Measurements from ENCODE around the gene ASB10. TPM values are rescaled to one million over a fixed set of nuclear protein-coding genes. Genes with fewer than 3 reads are reported as not detected.

The ASB10 gene
- total and polyA plus RNA-seq, 4 donors: 0.12 TPM; not detected in 3

GRCh38 chr7:151133266-151133985, 53.6 kb downstream of the ASB10 start:
- Histone ChIP-seq H3K9me3 (ENCODE audit: control insufficient read depth, insufficient read depth, low read length) (no peaks in the 10 kb centered on the region), H3K4me1 (ENCODE audit: control insufficient read depth, insufficient read depth, low read length) (peaks cover 87% of the 10 kb centered on the region), H3K36me3 (ENCODE audit: control insufficient read depth, insufficient read depth, low read length) (peaks cover 100% of the 10 kb centered on the region), H3K27me3 (ENCODE audit: control insufficient read depth, insufficient read depth, low read length) (no peaks in the 10 kb centered on the region), H3K27ac (ENCODE audit: low read depth, low read length) (no peak overlapping the region), H3K4me3 (ENCODE audit: low read depth, low read length) (no peak overlapping the region)
- DNase-seq (ENCODE audit: low read depth in 4 of 6, low spot score in 6 of 6): no peak
- 98% methylated on average over 9 of the region's 16 CpGs for WGBS (ENCODE audit: insufficient coverage)

- H3K27ac ChIP-seq (ENCODE audit: low read depth, low read length): peak overlapping the region; percentile 75
- H3K4me3 ChIP-seq (ENCODE audit: low read depth, low read length): no peak overlapping the region
- peaks cover 100% of the 10 kb centered on the region for H3K36me3 ChIP-seq (ENCODE audit: control insufficient read depth, insufficient read depth, low read length)
- 92% methylated on average over 20 of the region's 21 CpGs for WGBS (ENCODE audit: insufficient coverage)
- H3K27me3 ChIP-seq (ENCODE audit: control insufficient read depth, insufficient read depth, low read length): no peaks in the 10 kb centered on the region
- H3K9me3 ChIP-seq (ENCODE audit: control insufficient read depth, insufficient read depth, low read length): no peaks in the 10 kb centered on the region
- DNase-seq (ENCODE audit: low read depth in 4 of 6, low spot score in 6 of 6): no peak
- peaks cover 85% of the 10 kb centered on the region for H3K4me1 ChIP-seq (ENCODE audit: control insufficient read depth, insufficient read depth, low read length)
These were observed 54.4 kb downstream of the ASB10 start for GRCh38 chr7:151132461-151133205.

DNA sequence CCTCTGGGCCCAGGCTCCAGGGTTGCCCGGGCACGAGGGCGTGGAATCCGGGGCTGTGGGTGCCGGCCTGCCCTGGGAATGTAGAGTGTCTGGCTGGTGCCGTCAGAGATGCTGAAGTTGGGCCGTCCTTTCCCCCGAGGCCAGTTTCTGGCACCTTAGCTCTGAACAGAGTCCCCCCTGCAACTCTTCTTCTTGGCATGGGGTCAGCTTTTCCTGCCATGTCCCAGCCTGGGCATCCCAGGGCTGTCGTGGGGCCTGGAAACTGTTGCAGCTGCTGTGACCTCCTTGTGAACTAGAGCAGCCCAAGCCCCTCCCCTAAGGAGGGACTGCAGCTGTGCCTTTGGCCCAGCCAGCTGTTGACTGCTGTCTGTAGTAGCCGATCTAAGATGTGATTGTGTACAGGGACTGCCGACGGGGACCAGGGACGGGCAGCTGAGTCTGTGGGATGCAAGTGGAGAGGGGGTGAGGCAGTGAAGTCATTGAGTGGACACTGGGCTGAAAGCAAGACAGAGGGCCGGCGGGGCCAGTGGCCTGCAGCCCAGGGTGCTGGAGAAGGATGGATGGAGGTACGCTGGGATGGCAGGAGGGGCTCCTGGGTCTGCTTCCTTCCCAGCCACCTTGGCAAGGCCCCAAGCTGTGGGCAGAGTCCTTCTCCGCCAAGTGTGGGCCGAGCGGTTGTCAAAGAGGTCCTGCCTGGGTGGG, 55.3 kb downstream of the ASB10 start:
- WGBS (ENCODE audit: insufficient coverage): 38% methylated on average over 18 of the region's 19 CpGs
- DNase-seq (ENCODE audit: low read depth in 4 of 6, low spot score in 6 of 6): peak in 3 of 6 donors; percentile 24 to 74 (median 66)
- Histone ChIP-seq H3K36me3 (ENCODE audit: control insufficient read depth, insufficient read depth, low read length) (peaks cover 100% of the 10 kb centered on the region), H3K27me3 (ENCODE audit: control insufficient read depth, insufficient read depth, low read length) (no peaks in the 10 kb centered on the region), H3K4me1 (ENCODE audit: control insufficient read depth, insufficient read depth, low read length) (peaks cover 85% of the 10 kb centered on the region), H3K27ac (ENCODE audit: low read depth, low read length) (peak overlapping the region; percentile 75), H3K4me3 (ENCODE audit: low read depth, low read length) (no peak overlapping the region), H3K9me3 (ENCODE audit: control insufficient read depth, insufficient read depth, low read length) (no peaks in the 10 kb centered on the region)

GRCh38 chr7:151131224-151131591, 55.8 kb downstream of the ASB10 start:
- H3K27ac ChIP-seq (ENCODE audit: low read depth, low read length): peak overlapping the region; percentile 75
- peaks cover 85% of the 10 kb centered on the region for H3K4me1 ChIP-seq (ENCODE audit: control insufficient read depth, insufficient read depth, low read length)
- H3K27me3 ChIP-seq (ENCODE audit: control insufficient read depth, insufficient read depth, low read length): no peaks in the 10 kb centered on the region
- H3K36me3 ChIP-seq (ENCODE audit: control insufficient read depth, insufficient read depth, low read length): peaks cover 98% of the 10 kb centered on the region
- H3K4me3 ChIP-seq (ENCODE audit: low read depth, low read length): no peak overlapping the region
- WGBS (ENCODE audit: insufficient coverage): 23% methylated on average over 9 of the region's 13 CpGs
- DNase-seq (ENCODE audit: low read depth in 4 of 6, low spot score in 6 of 6): peak in 3 of 6 donors; percentile 62 to 98 (median 64)
- no peaks in the 10 kb centered on the region for H3K9me3 ChIP-seq (ENCODE audit: control insufficient read depth, insufficient read depth, low read length)

GRCh38 chr7:151130741-151131157, 56.3 kb downstream of the ASB10 start:
- Histone ChIP-seq H3K4me1 (ENCODE audit: control insufficient read depth, insufficient read depth, low read length) (peaks cover 85% of the 10 kb centered on the region), H3K9me3 (ENCODE audit: control insufficient read depth, insufficient read depth, low read length) (no peaks in the 10 kb centered on the region), H3K4me3 (ENCODE audit: low read depth, low read length) (no peak overlapping the region), H3K36me3 (ENCODE audit: control insufficient read depth, insufficient read depth, low read length) (peaks cover 93% of the 10 kb centered on the region), H3K27me3 (ENCODE audit: control insufficient read depth, insufficient read depth, low read length) (no peaks in the 10 kb centered on the region), H3K27ac (ENCODE audit: low read depth, low read length) (peak overlapping the region; percentile 75)
- no peak for DNase-seq (ENCODE audit: low read depth in 4 of 6, low spot score in 6 of 6)
- WGBS (ENCODE audit: insufficient coverage): 59% methylated on average over 17 of the region's 17 CpGs

DNA sequence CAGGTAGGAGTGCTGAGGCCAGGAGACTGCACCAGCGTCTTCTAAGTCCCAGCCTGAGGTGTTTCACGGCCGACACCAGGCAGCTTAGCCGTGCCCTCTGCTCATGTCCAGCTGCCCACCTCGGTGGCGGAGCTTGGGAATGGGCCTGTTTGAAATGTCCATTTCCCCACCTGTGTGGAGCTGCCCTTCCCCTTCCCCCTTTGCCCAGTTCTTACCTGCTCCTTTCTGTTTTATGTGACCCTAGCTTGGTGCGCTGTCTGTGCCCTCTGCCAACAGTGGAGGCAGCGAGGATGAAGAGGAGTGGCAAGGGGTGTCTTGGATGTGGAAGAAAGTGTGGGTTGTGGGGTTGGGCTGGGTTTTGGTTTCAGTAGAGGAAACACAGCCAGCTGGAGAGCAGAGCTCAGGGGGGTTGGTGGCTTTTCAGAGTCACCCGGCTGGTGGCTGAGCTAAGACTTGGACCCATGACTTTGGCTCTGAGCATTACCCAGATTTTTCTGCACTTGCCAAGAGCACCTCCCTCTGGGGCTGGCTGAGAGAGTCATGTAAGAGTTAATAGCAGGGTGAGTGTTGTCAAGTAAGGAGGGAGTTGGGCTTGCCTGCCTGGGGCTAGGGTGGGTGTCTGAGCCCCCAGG, 57.0 kb downstream of the ASB10 start:
- Histone ChIP-seq H3K27ac (ENCODE audit: low read depth, low read length) (no peak overlapping the region), H3K27me3 (ENCODE audit: control insufficient read depth, insufficient read depth, low read length) (no peaks in the 10 kb centered on the region), H3K4me3 (ENCODE audit: low read depth, low read length) (no peak overlapping the region), H3K36me3 (ENCODE audit: control insufficient read depth, insufficient read depth, low read length) (peaks cover 91% of the 10 kb centered on the region), H3K4me1 (ENCODE audit: control insufficient read depth, insufficient read depth, low read length) (peaks cover 91% of the 10 kb centered on the region), H3K9me3 (ENCODE audit: control insufficient read depth, insufficient read depth, low read length) (no peaks in the 10 kb centered on the region)
- WGBS (ENCODE audit: insufficient coverage): 82% methylated on average over 9 of the region's 9 CpGs
- no peak for DNase-seq (ENCODE audit: low read depth in 4 of 6, low spot score in 6 of 6)

GRCh38 chr7:151129117-151129959, 57.7 kb downstream of the ASB10 start:
- 82% methylated on average over 23 of the region's 28 CpGs for WGBS (ENCODE audit: insufficient coverage)
- Histone ChIP-seq H3K4me1 (ENCODE audit: control insufficient read depth, insufficient read depth, low read length) (peaks cover 90% of the 10 kb centered on the region), H3K27ac (ENCODE audit: low read depth, low read length) (no peak overlapping the region), H3K36me3 (ENCODE audit: control insufficient read depth, insufficient read depth, low read length) (peaks cover 90% of the 10 kb centered on the region), H3K27me3 (ENCODE audit: control insufficient read depth, insufficient read depth, low read length) (no peaks in the 10 kb centered on the region), H3K4me3 (ENCODE audit: low read depth, low read length) (no peak overlapping the region), H3K9me3 (ENCODE audit: control insufficient read depth, insufficient read depth, low read length) (no peaks in the 10 kb centered on the region)
- no peak for DNase-seq (ENCODE audit: low read depth in 4 of 6, low spot score in 6 of 6)

- H3K4me1 ChIP-seq (ENCODE audit: control insufficient read depth, insufficient read depth, low read length): peaks cover 92% of the 10 kb centered on the region
- no peak overlapping the region for H3K4me3 ChIP-seq (ENCODE audit: low read depth, low read length)
- 80% methylated on average over 5 of the region's 8 CpGs for WGBS (ENCODE audit: insufficient coverage)
- no peak for DNase-seq (ENCODE audit: low read depth in 4 of 6, low spot score in 6 of 6)
- H3K27ac ChIP-seq (ENCODE audit: low read depth, low read length): no peak overlapping the region
- no peaks in the 10 kb centered on the region for H3K27me3 ChIP-seq (ENCODE audit: control insufficient read depth, insufficient read depth, low read length)
- H3K36me3 ChIP-seq (ENCODE audit: control insufficient read depth, insufficient read depth, low read length): peaks cover 90% of the 10 kb centered on the region
- no peaks in the 10 kb centered on the region for H3K9me3 ChIP-seq (ENCODE audit: control insufficient read depth, insufficient read depth, low read length)
These were observed 58.3 kb downstream of the ASB10 start for GRCh38 chr7:151128716-151129115.

GRCh38 chr7:151128144-151128543, 58.9 kb downstream of the ASB10 start:
- Histone ChIP-seq H3K27me3 (ENCODE audit: control insufficient read depth, insufficient read depth, low read length) (no peaks in the 10 kb centered on the region), H3K36me3 (ENCODE audit: control insufficient read depth, insufficient read depth, low read length) (peaks cover 90% of the 10 kb centered on the region), H3K4me3 (ENCODE audit: low read depth, low read length) (no peak overlapping the region), H3K4me1 (ENCODE audit: control insufficient read depth, insufficient read depth, low read length) (peaks cover 92% of the 10 kb centered on the region), H3K27ac (ENCODE audit: low read depth, low read length) (no peak overlapping the region), H3K9me3 (ENCODE audit: control insufficient read depth, insufficient read depth, low read length) (no peaks in the 10 kb centered on the region)
- DNase-seq (ENCODE audit: low read depth in 4 of 6, low spot score in 6 of 6): no peak
- 94% methylated on average over 8 of the region's 14 CpGs for WGBS (ENCODE audit: insufficient coverage)

All from spinal cord (tissue), 10 donors.